DOHH2 (cell line): ENCODE measurements around the gene TDP1.

Experiments
- CTCF ChIP-seq: fragments of 200-600 bp; sonication (generic); IDR thresholded peaks from one replicate; pipeline ENCODE4 v1.5.1; 2014; ENCODE audit warnings: antibody characterized with exemption, mild to moderate bottlenecking, low read depth, low read length; ENCODE audit not compliant: poor library complexity, severe bottlenecking
- EZH2phosphoT487 ChIP-seq: fragments of 200-600 bp; sonication (generic); IDR thresholded peaks from 2 replicates; pipeline ENCODE4 v1.6.1; 2017; ENCODE audit warnings: borderline replicate concordance, mild to moderate bottlenecking, antibody characterized with exemption, low read length, moderate library complexity, mixed read lengths

- TF ChIP-seq EZH2phosphoT487 (no peak), CTCF (no peak)
These were observed 44.5 kb upstream of the TDP1 start for GRCh38 chr14:89911010-89911919.
